Neural cell (in vitro differentiated cells): Measurements from ENCODE around the gene COG7.

Experiments used
- EZH2 ChIP-seq: fragments of 200-600, 300-800 bp; shearing (Covaris generic), sonication (generic); IDR thresholded peaks from 2 replicates; pipeline ENCODE4 v1.6.1; 2014; ENCODE audit warnings: antibody characterized with exemption, low read length, borderline replicate concordance, mild to moderate bottlenecking; ENCODE audit not compliant: insufficient read depth, poor library complexity, severe bottlenecking
- MXI1 ChIP-seq: fragments of 450-650 bp; conservative IDR thresholded peaks from 2 replicates; pipeline ENCODE4 v1.6.1; 2014; ENCODE audit warnings: antibody characterized with exemption, mild to moderate bottlenecking; ENCODE audit not compliant: poor library complexity, severe bottlenecking
- POLR2AphosphoS5 ChIP-seq: IDR thresholded peaks from 2 replicates; pipeline ENCODE4 v1.6.1; 2012
- TAF1 ChIP-seq: IDR thresholded peaks from 2 replicates; pipeline ENCODE4 v1.6.1; 2012; ENCODE audit warnings: low read depth
- TF ChIP-seq, protein P1 (sequence below): fragments of 450-650 bp; IDR thresholded peaks from 2 replicates; pipeline ENCODE4 v1.5.1; 2014; ENCODE audit warnings: antibody characterized with exemption, mild to moderate bottlenecking, moderate library complexity; ENCODE audit not compliant: poor library complexity, severe bottlenecking
- TF ChIP-seq, protein P2 (sequence below): IDR thresholded peaks from 2 replicates; pipeline ENCODE4 v1.6.1; 2012; ENCODE audit warnings: borderline replicate concordance

GRCh38 chr16:23500212-23500861 is 47.3 kb upstream of the COG7 start:
- TF ChIP-seq, protein P1, sequence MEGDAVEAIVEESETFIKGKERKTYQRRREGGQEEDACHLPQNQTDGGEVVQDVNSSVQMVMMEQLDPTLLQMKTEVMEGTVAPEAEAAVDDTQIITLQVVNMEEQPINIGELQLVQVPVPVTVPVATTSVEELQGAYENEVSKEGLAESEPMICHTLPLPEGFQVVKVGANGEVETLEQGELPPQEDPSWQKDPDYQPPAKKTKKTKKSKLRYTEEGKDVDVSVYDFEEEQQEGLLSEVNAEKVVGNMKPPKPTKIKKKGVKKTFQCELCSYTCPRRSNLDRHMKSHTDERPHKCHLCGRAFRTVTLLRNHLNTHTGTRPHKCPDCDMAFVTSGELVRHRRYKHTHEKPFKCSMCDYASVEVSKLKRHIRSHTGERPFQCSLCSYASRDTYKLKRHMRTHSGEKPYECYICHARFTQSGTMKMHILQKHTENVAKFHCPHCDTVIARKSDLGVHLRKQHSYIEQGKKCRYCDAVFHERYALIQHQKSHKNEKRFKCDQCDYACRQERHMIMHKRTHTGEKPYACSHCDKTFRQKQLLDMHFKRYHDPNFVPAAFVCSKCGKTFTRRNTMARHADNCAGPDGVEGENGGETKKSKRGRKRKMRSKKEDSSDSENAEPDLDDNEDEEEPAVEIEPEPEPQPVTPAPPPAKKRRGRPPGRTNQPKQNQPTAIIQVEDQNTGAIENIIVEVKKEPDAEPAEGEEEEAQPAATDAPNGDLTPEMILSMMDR: no peak
- TF ChIP-seq EZH2 (no peak), POLR2AphosphoS5 (no peak), MXI1 (no peak), TAF1 (no peak)
- TF ChIP-seq, protein P2, sequence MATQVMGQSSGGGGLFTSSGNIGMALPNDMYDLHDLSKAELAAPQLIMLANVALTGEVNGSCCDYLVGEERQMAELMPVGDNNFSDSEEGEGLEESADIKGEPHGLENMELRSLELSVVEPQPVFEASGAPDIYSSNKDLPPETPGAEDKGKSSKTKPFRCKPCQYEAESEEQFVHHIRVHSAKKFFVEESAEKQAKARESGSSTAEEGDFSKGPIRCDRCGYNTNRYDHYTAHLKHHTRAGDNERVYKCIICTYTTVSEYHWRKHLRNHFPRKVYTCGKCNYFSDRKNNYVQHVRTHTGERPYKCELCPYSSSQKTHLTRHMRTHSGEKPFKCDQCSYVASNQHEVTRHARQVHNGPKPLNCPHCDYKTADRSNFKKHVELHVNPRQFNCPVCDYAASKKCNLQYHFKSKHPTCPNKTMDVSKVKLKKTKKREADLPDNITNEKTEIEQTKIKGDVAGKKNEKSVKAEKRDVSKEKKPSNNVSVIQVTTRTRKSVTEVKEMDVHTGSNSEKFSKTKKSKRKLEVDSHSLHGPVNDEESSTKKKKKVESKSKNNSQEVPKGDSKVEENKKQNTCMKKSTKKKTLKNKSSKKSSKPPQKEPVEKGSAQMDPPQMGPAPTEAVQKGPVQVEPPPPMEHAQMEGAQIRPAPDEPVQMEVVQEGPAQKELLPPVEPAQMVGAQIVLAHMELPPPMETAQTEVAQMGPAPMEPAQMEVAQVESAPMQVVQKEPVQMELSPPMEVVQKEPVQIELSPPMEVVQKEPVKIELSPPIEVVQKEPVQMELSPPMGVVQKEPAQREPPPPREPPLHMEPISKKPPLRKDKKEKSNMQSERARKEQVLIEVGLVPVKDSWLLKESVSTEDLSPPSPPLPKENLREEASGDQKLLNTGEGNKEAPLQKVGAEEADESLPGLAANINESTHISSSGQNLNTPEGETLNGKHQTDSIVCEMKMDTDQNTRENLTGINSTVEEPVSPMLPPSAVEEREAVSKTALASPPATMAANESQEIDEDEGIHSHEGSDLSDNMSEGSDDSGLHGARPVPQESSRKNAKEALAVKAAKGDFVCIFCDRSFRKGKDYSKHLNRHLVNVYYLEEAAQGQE: no peak
